Measurements from ENCODE around the gene MYRF. TPM values are rescaled to one million over a fixed set of nuclear protein-coding genes. Genes with fewer than 3 reads are reported as not detected.

MYRF gene
- total RNA-seq, 1 experiment from 2014 or later = 15.3 TPM

DNA sequence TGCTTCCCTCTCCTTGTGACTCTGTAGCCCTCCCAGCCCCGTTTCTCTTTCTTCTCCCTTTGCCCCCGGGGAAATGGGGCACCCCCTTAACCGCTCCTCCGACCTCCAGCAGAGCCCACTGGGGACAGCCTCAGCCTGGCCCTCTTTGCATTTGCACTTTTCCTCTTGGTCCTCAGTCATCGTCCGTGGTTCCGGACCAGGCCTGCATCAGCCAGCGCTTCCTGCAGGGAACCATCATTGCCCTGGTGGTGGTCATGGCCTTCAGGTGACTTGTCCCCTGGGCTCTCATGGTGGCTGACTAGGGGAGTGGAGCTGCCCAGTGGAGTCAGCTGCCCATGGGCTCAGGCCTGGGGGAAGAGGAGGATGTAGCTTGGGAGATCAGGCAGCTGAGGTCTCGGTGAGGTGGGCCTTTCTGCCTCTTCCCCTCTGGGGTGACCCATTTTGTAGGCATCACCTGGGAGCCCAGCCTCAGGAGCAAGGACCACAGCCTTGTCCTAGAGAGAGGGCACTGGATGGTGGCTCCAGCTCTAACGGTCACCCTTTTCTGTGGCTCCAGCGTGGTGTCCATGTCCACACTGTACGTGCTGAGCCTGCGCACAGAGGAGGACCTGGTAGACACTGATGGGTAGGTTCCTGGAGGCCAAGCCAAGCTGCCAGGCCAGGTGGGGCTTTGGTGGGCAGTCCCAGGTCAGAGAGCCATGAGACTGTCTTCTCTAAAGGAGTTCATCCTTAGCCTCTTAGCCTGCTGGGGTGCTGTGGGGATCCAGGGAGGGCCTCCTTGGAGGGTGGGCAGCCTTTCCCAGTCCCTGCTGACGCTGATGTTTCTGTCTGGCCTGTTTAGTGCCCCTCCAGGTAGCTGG, 27.5 kb downstream of the MYRF start:
- intact Hi-C loops (cut with micrococcal nuclease; ENCODE audit: unreplicated experiment) = no loop called here
- Histone ChIP-seq H2AFZ (no peak overlapping the region), H3K4me1 (replicated peaks; ENCODE audit: insufficient read depth) (no peaks in the 10 kb centered on the region), H3K79me2 (ENCODE audit: low read depth) (no peaks in the 10 kb centered on the region), H3K27ac (no peak overlapping the region), H3K36me3 (ENCODE audit: low read depth) (no peaks in the 10 kb centered on the region), H3F3A (ENCODE audit: insufficient read depth, low read depth) (peaks cover 13% of the 10 kb centered on the region), H3K4me3 (no peak overlapping the region), H4K20me1 (ENCODE audit: insufficient read depth) (no peaks in the 10 kb centered on the region), H3K27me3 (ENCODE audit: insufficient read depth, low read depth) (no peaks in the 10 kb centered on the region), H3K4me2 (no peak overlapping the region), H3K9me2 (ENCODE audit: insufficient read depth) (no peaks in the 10 kb centered on the region), H3K9me3 (ENCODE audit: insufficient read depth, low read depth) (no peaks in the 10 kb centered on the region)
- TF ChIP-seq CTCF (conservative IDR thresholded peaks at IDR 0.05) (no peak), EZH2 (IDR thresholded peaks at IDR 0.05; ENCODE audit: low read depth) (no peak)
- no peak for DNase-seq
- no TSS peak for BruUV-seq (replicated peaks)
- POLR2A ChIA-PET (ENCODE audit: unreplicated experiment) = interaction anchor here (0.5 to 0.7 kb wide), 2 partner anchors 12 to 22 kb away, joined by 3 to 4 read pairs; no protein-coding TSS in a partner anchor
- CTCF ChIA-PET = interaction anchor here (1.1 kb wide), 1 partner anchor 29 kb away, joined by 3 read pairs; no protein-coding TSS in a partner anchor

DNA sequence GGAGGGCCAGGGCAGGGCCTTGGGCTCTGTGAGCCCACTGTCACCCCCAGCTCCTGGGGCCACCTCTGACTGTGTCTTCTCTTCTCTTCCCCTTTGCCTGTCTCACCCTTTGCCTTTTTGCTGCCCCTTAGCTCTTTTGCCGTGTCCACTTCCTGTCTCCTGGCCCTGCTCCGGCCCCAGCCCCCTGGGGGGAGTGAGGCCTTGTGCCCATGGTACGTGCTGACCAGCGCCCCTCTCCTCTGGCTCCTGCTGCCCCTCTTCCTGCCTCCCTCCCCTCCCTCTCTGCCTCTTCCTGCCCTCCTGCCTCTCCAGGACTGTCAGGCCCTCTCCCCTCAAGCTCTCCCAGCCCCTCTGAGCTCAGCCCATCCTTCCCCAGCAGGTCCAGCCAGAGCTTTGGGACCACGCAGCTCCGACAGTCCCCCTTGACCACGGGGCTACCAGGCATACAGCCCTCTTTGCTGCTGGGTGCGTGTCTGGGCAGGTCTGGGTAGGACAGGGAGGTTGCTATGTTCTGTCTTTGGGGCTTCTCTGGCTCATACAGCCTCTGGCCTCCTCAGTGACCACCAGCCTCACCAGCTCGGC, 28.2 kb downstream of the MYRF start:
- H3K4me1 ChIP-seq (replicated peaks; ENCODE audit: insufficient read depth) = no peaks in the 10 kb centered on the region
- CTCF ChIA-PET = no interaction called here
- H3K9me3 ChIP-seq (ENCODE audit: insufficient read depth, low read depth) = no peaks in the 10 kb centered on the region
- H3K79me2 ChIP-seq (ENCODE audit: low read depth) = no peaks in the 10 kb centered on the region
- POLR2A ChIA-PET (ENCODE audit: unreplicated experiment) = interaction anchor here (0.5 kb wide), 1 partner anchor 21 kb away, joined by 4 read pairs; no protein-coding TSS in a partner anchor
- H3K27me3 ChIP-seq (ENCODE audit: insufficient read depth, low read depth) = no peaks in the 10 kb centered on the region
- no peak overlapping the region for H3K27ac ChIP-seq
- H3K36me3 ChIP-seq (ENCODE audit: low read depth) = no peaks in the 10 kb centered on the region
- no TSS peak for BruUV-seq (replicated peaks)
- H3K9me2 ChIP-seq (ENCODE audit: insufficient read depth) = no peaks in the 10 kb centered on the region
- no peak overlapping the region for H2AFZ ChIP-seq
- no peak overlapping the region for H3K4me3 ChIP-seq
- TF ChIP-seq CTCF (conservative IDR thresholded peaks at IDR 0.05) (no peak), EZH2 (IDR thresholded peaks at IDR 0.05; ENCODE audit: low read depth) (no peak)
- intact Hi-C loops (cut with micrococcal nuclease; ENCODE audit: unreplicated experiment) = no loop called here
- H3K4me2 ChIP-seq = no peak overlapping the region
- DNase-seq = no peak
- H4K20me1 ChIP-seq (ENCODE audit: insufficient read depth) = peaks cover 5% of the 10 kb centered on the region; the same call in 1 of the 2 replicates
- peaks cover 13% of the 10 kb centered on the region for H3F3A ChIP-seq (ENCODE audit: insufficient read depth, low read depth)

- DNase-seq = no peak
- H3K9me2 ChIP-seq (ENCODE audit: insufficient read depth) = no peaks in the 10 kb centered on the region
- 0 out of 2 replicates have a peak, but pooled peaks cover under 1% of the 10 kb centered on the region for H3K36me3 ChIP-seq (ENCODE audit: low read depth)
- peaks cover 13% of the 10 kb centered on the region for H3F3A ChIP-seq (ENCODE audit: insufficient read depth, low read depth)
- POLR2A ChIA-PET (ENCODE audit: unreplicated experiment) = interaction anchor here (0.6 kb wide), 1 partner anchor 10 kb away, joined by 3 read pairs; no protein-coding TSS in a partner anchor
- TF ChIP-seq EZH2 (IDR thresholded peaks at IDR 0.05; ENCODE audit: low read depth) = no peak
- TF ChIP-seq CTCF (conservative IDR thresholded peaks at IDR 0.05) = no peak
- H3K79me2 ChIP-seq (ENCODE audit: low read depth) = no peaks in the 10 kb centered on the region
- H3K27ac ChIP-seq = no peak overlapping the region
- BruUV-seq (replicated peaks) = no TSS peak
- H4K20me1 ChIP-seq (ENCODE audit: insufficient read depth) = peaks cover 5% of the 10 kb centered on the region; the same call in 1 of the 2 replicates
- no peak overlapping the region for H3K4me2 ChIP-seq
- no peaks in the 10 kb centered on the region for H3K9me3 ChIP-seq (ENCODE audit: insufficient read depth, low read depth)
- H3K27me3 ChIP-seq (ENCODE audit: insufficient read depth, low read depth) = no peaks in the 10 kb centered on the region
- H3K4me3 ChIP-seq = no peak overlapping the region
- H3K4me1 ChIP-seq (replicated peaks; ENCODE audit: insufficient read depth) = no peaks in the 10 kb centered on the region
- CTCF ChIA-PET = no interaction called here
- intact Hi-C loops (cut with micrococcal nuclease; ENCODE audit: unreplicated experiment) = no loop called here
- no peak overlapping the region for H2AFZ ChIP-seq
Observed at GRCh38 chr11:61781585-61781984, 29.1 kb downstream of the MYRF start.

All from PC-9 (cell line).